Measurements from ENCODE around the gene WNT10A. TPM values are rescaled to one million over a fixed set of nuclear protein-coding genes. Genes with fewer than 3 reads are reported as not detected.
"Not testable (repeated sequence)": the region's sequence is repeated elsewhere in the genome, so short reads cannot be mapped to it uniquely, and the experiment has no call there.

The WNT10A gene
- total and polyA plus RNA-seq, 10 donors: 1.5 to 7.9 (median 2.3) TPM

DNA sequence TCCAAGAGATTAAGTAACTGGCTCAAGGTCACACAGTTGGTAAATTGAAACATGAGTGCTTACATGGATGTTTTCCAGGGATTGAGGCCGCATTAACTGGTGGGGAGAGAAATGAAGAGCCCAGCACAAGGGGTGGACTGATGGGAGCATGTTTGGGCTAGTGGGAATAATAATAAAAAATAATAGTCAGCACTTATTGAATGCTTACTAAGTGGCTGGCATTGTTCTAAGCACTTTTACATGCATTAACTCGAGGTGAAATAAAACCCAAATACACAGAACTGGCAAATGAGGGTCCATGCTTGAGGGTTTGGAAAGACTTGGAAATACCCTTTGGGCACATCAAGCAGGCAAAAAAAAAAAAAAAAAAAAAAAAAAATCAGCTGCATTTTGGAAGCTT is 44.8 kb downstream of the WNT10A start:
- peaks cover 0 to 54% (median 0%) of the 10 kb centered on the region in 7 donors for H3K27me3 ChIP-seq (replicated peaks in 1 of 7)
- TF ChIP-seq POLR2AphosphoS5 (IDR thresholded peaks at IDR 0.05) (no peak), POLR2A (IDR thresholded peaks at IDR 0.05) (no peak)
- TF ChIP-seq, protein P1, sequence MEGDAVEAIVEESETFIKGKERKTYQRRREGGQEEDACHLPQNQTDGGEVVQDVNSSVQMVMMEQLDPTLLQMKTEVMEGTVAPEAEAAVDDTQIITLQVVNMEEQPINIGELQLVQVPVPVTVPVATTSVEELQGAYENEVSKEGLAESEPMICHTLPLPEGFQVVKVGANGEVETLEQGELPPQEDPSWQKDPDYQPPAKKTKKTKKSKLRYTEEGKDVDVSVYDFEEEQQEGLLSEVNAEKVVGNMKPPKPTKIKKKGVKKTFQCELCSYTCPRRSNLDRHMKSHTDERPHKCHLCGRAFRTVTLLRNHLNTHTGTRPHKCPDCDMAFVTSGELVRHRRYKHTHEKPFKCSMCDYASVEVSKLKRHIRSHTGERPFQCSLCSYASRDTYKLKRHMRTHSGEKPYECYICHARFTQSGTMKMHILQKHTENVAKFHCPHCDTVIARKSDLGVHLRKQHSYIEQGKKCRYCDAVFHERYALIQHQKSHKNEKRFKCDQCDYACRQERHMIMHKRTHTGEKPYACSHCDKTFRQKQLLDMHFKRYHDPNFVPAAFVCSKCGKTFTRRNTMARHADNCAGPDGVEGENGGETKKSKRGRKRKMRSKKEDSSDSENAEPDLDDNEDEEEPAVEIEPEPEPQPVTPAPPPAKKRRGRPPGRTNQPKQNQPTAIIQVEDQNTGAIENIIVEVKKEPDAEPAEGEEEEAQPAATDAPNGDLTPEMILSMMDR (IDR thresholded peaks at IDR 0.05 in 8 of 11, conservative IDR thresholded peaks at IDR 0.05 in 3 of 11): no peak

DNA sequence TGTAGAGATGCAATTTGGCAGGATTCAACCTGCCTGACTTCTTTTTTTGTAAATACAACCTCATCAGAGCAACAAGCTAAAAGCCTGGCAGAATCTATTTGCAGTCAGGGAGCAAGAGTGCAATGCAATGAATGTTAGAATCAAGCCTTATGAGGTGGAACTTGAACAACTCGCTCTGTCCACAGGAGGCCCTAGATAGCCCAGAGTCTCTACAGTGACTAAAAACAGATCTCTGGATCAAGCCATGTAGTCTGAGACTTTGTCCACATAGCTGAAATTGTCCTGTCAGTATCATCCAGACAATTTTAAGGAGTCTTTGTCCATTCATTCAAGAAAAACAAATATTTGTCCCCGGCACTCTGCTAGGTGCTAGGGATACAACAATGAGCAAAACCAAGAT is 46.8 kb downstream of the WNT10A start:
- no peak for DNase-seq
- no peaks in the 10 kb centered on the region for H3K36me3 ChIP-seq
- peaks cover 0 to 23% (median 11%) of the 10 kb centered on the region in 8 donors for H3K9me3 ChIP-seq
- no peak overlapping the region for H3K27ac ChIP-seq
- 79 to 92% (median 90%) methylated on average over 2 of the region's 2 CpGs for WGBS, 5 donors
- H3K4me3 ChIP-seq: no peak overlapping the region
- TF ChIP-seq, protein P1 (IDR thresholded peaks at IDR 0.05 in 8 of 11, conservative IDR thresholded peaks at IDR 0.05 in 3 of 11): no peak
- TF ChIP-seq POLR2A (IDR thresholded peaks at IDR 0.05) (no peak), POLR2AphosphoS5 (IDR thresholded peaks at IDR 0.05) (no peak)
- intact Hi-C loops (cut with DNase I; ENCODE audit: low total_unique reads): no loop called here
- no peaks in the 10 kb centered on the region for H3K4me1 ChIP-seq
- peaks cover 0 to 45% (median 0%) of the 10 kb centered on the region in 7 donors for H3K27me3 ChIP-seq (replicated peaks in 1 of 7)

More for the DNA sequence above, 44.8 kb downstream of the WNT10A start:
- Histone ChIP-seq H3K27ac (no peak overlapping the region), H3K9me3 (peaks cover 0 to 23% (median 11%) of the 10 kb centered on the region in 8 donors), H3K4me1 (no peaks in the 10 kb centered on the region), H3K4me3 (no peak overlapping the region), H3K36me3 (no peaks in the 10 kb centered on the region)
- whole genome bisulfite sequencing, 5 donors: 75 to 84% (median 77%) methylated on average over 2 of the region's 2 CpGs
- intact Hi-C loops (cut with DNase I; ENCODE audit: low total_unique reads): no loop called here
- DNase-seq: no peak

DNA sequence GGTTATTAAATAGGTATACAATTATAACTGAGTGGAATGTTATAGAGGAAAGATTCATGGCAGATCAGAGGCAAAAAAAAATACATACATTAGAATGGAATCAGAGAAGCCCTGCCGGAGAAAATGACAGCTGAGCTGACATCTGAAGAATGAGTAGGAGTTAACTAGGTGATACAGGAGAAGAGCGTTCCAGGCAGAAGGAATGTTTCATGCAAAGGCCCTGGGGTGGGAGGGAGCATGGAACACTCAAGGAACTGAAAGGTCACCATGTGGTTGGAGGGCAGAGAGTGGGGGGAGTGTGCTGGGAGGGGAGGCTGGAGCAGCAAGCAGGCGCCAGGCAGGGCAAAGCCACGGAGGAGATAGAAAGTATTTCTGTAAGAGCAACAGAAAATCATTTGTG is 47.2 kb downstream of the WNT10A start:
- Histone ChIP-seq H3K27ac (no peak overlapping the region), H3K4me3 (no peak overlapping the region), H3K36me3 (no peaks in the 10 kb centered on the region), H3K27me3 (replicated peaks in 1 of 7) (peaks cover 0 to 41% (median 0%) of the 10 kb centered on the region in 7 donors), H3K4me1 (no peaks in the 10 kb centered on the region), H3K9me3 (peaks cover 0 to 22% (median 11%) of the 10 kb centered on the region in 8 donors)
- TF ChIP-seq, protein P1 (IDR thresholded peaks at IDR 0.05 in 8 of 11, conservative IDR thresholded peaks at IDR 0.05 in 3 of 11): no peak
- no peak for TF ChIP-seq POLR2AphosphoS5 (IDR thresholded peaks at IDR 0.05)
- TF ChIP-seq POLR2A (IDR thresholded peaks at IDR 0.05): no peak
- WGBS, 5 donors: 72 to 83% (median 73%) methylated on average over 4 of the region's 4 CpGs
- intact Hi-C loops (cut with DNase I; ENCODE audit: low total_unique reads): no loop called here
- no peak for DNase-seq

DNA sequence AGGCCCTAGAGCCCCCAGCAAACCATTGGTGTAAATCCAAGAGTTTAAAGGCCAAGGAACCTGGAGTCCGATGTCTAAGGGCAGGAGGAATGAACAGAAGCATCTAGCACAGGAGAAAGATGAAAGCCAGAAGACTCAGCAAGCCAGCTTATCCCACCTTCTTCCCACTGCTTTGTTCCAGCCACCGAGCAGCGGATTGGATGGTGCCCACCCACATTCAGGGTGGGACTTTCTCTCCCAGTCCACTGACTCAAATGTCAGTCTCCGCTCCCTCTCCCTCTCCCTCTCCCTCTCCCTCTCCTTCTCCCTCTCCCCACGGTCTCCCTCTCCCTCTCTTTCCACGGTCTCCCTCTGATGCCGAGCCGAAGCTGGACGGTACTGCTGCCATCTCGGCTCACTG is 49.8 kb downstream of the WNT10A start:
- H3K9me3 ChIP-seq; intact Hi-C loops (cut with DNase I; ENCODE audit: low total_unique reads); H3K4me1 ChIP-seq; DNase-seq; H3K36me3 ChIP-seq; H3K27ac ChIP-seq; H3K4me3 ChIP-seq: not testable (repeated sequence)
- H3K27me3 ChIP-seq (replicated peaks in 1 of 7): peaks cover 0 to 48% (median under 1%) of the 10 kb centered on the region in 7 donors
- WGBS, 5 donors: 92 to 96% (median 93%) methylated on average over 3 to 10 of the region's 10 CpGs

DNA sequence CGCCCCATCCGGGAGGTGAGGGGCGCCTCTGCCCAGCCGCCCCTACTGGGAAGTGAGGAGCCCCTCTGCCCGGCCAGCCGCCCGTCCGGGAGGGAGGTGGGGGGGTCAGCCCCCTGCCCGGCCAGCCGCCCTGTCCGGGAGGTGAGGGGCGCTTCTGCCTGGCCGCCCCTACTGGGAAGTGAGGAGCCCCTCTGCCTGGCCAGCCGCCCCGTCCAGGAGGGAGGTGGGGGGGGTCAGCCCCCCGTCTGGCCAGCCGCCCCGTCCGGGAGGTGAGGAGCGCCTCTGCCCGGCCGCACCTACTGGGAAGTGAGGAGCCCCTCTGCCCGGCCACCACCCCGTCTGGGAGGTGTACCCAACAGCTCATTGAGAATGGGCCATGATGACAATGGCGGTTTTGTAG is 51.1 kb downstream of the WNT10A start:
- WGBS, 5 donors: 92 to 96% (median 93%) methylated on average over 7 to 24 of the region's 25 CpGs
- H3K36me3 ChIP-seq; H3K4me3 ChIP-seq; intact Hi-C loops (cut with DNase I; ENCODE audit: low total_unique reads); DNase-seq; H3K27ac ChIP-seq; H3K4me1 ChIP-seq; H3K9me3 ChIP-seq: not testable (repeated sequence)
- H3K27me3 ChIP-seq (replicated peaks in 1 of 7): peaks cover 0 to 52% (median 11%) of the 10 kb centered on the region in 7 donors

Small RNAs within 50 kb of the gene (small RNA-seq; reads per million reads assigned to genes)
- 0 reads per million in 4 donors for gene RNU6-642P

Other genes starting within 250 kb of the WNT10A start
- 10 to 100 TPM; 27.7 to 33.0 (median 31.6) TPM for gene ZNF142, start 221.2 kb upstream of the WNT10A start, total RNA-seq
- 1 to 10 TPM; 2.9 to 8.0 (median 4.4) TPM for gene ZNF142, start 221.2 kb upstream of the WNT10A start, polyA plus RNA-seq
- gene BCS1L, start 221.2 kb upstream of the WNT10A start, total RNA-seq: 10 to 100 TPM; 16.4 to 39.4 (median 29.5) TPM
- 10 to 100 TPM; 39.1 to 47.3 (median 40.2) TPM for gene BCS1L, start 221.2 kb upstream of the WNT10A start, polyA plus RNA-seq
- gene RNF25, start 208.8 kb upstream of the WNT10A start, total RNA-seq: 10 to 100 TPM; 15.9 to 25.9 (median 20.8) TPM
- 10 to 100 TPM; 25.1 to 27.1 (median 26.3) TPM for gene RNF25, start 208.8 kb upstream of the WNT10A start, polyA plus RNA-seq
- 10 to 100 TPM; 18.7 to 46.8 (median 27.9) TPM for gene STK36, start 208.8 kb upstream of the WNT10A start, total RNA-seq
- gene STK36, start 208.8 kb upstream of the WNT10A start, polyA plus RNA-seq: 10 to 100 TPM; 10.7 to 18.6 (median 16.8) TPM
- 10 to 100 TPM; 14.5 to 40.5 (median 28.6) TPM for gene TTLL4, start 170.0 kb upstream of the WNT10A start, total RNA-seq
- gene TTLL4, start 170.0 kb upstream of the WNT10A start, polyA plus RNA-seq: 10 to 100 TPM in 2 of 3 donors, 1 to 10 TPM in 1; 6.2 to 13.7 (median 12.0) TPM
- gene CYP27A1, start 98.7 kb upstream of the WNT10A start, total RNA-seq: 10 to 100 TPM; 11.6 to 24.9 (median 17.2) TPM
- 10 to 100 TPM in 2 of 3 donors, 1 to 10 TPM in 1; 8.7 to 65.5 (median 13.2) TPM for gene CYP27A1, start 98.7 kb upstream of the WNT10A start, polyA plus RNA-seq
- not detected for gene PRKAG3, start 49.0 kb upstream of the WNT10A start, total RNA-seq
- gene PRKAG3, start 49.0 kb upstream of the WNT10A start, polyA plus RNA-seq: not detected
- 10 to 100 TPM in 3 of 7 donors, 1 to 10 TPM in 4; 2.2 to 10.9 (median 10.0) TPM for gene WNT6, start 21.0 kb upstream of the WNT10A start, total RNA-seq
- gene WNT6, start 21.0 kb upstream of the WNT10A start, polyA plus RNA-seq: 1 to 10 TPM; 1.1 to 4.0 (median 1.1) TPM
- gene CDK5R2, start 78.8 kb downstream of the WNT10A start, total RNA-seq: not detected
- not detected for gene CDK5R2, start 78.8 kb downstream of the WNT10A start, polyA plus RNA-seq
- not detected for gene FEV, start 104.3 kb downstream of the WNT10A start, total RNA-seq
- gene FEV, start 104.3 kb downstream of the WNT10A start, polyA plus RNA-seq: not detected
- not detected for gene CRYBA2, start 112.6 kb downstream of the WNT10A start, total RNA-seq
- gene CRYBA2, start 112.6 kb downstream of the WNT10A start, polyA plus RNA-seq: not detected
- under 1 TPM in 1 of 7 donors, not detected in 6; 0.28 TPM for gene CFAP65, start 160.7 kb downstream of the WNT10A start, total RNA-seq
- not detected for gene CFAP65, start 160.7 kb downstream of the WNT10A start, polyA plus RNA-seq
- not detected for gene IHH, start 180.1 kb downstream of the WNT10A start, total RNA-seq
- gene IHH, start 180.1 kb downstream of the WNT10A start, polyA plus RNA-seq: under 1 TPM in 2 of 3 donors, not detected in 1; 0.06 to 0.13 TPM